Mononuclear cell (primary cell): Measurements from ENCODE around the gene YRDC. TPM values are rescaled to one million over a fixed set of nuclear protein-coding genes. Genes with fewer than 3 reads are reported as not detected.

Experiments used
- H3K27me3 ChIP-seq: 2 replicates; pipeline ENCODE4 v1.6.0; 2011; ENCODE audit warnings: low read length, control low read depth; ENCODE audit not compliant: insufficient read depth
- H3K4me1 ChIP-seq: 2 replicates; pipeline ENCODE4 v1.5.1; 2011; ENCODE audit warnings: mild to moderate bottlenecking, low read length, control low read depth; ENCODE audit not compliant: insufficient read depth
- H3K4me3 ChIP-seq: 2 replicates; pipeline ENCODE4 v1.5.1; 2011; ENCODE audit warnings: mild to moderate bottlenecking, low read length, moderate library complexity
- H3K9me3 ChIP-seq: 2 replicates; pipeline ENCODE4 v1.5.1; 2011; ENCODE audit warnings: low read depth, mild to moderate bottlenecking, control low read depth, low read length
- total RNA-seq: library from RNA; depleted of rRNA; stranded (reverse); fragments of >200 nt; gene quantifications from one replicate; pipeline ENCODE4 v1.2.3, GENCODE V29; 2012

Gene YRDC, protein sequence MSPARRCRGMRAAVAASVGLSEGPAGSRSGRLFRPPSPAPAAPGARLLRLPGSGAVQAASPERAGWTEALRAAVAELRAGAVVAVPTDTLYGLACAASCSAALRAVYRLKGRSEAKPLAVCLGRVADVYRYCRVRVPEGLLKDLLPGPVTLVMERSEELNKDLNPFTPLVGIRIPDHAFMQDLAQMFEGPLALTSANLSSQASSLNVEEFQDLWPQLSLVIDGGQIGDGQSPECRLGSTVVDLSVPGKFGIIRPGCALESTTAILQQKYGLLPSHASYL
- 22.2 TPM for total RNA-seq

DNA sequence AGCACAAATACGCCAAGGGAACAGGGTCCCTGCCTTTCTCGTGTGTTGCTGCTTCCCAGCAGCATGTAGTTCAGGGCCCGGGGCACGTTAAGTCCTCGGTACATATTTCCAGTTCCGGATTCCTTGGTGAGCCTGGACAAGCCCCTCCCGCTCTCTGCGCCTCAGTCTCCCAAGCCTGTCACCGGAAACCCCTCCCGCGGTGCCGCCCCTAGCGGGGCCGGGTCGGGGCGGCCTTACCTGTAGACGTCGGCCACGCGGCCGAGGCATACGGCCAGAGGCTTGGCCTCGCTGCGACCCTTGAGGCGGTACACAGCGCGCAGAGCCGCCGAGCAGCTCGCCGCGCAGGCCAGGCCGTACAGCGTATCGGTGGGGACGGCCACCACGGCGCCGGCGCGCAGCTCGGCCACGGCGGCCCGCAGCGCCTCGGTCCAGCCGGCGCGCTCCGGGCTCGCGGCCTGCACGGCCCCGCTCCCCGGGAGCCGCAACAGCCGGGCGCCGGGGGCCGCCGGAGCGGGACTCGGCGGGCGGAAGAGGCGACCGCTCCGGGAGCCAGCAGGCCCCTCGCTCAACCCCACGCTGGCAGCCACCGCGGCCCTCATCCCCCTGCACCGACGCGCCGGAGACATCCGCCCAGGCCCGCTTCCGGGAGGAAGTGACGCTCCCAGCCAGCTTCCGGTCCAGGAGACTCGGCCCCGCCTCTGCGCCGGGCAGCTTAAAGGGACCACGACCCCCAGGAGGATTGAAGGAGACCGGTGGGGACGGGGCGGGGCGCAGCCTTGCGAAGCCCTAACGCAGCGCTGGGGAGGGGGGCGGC lies at the start of gene YRDC, which contains the start of gene C1orf122:
Gene YRDC (minus strand): TSS at position 654 of the 814 bp plus-strand sequence. CDS start 28 bp downstream, at position 626.
Gene C1orf122 (plus strand): TSS at position 236 of the 814 bp plus-strand sequence. CDS start 615 bp downstream, outside the sequence.
- Histone ChIP-seq H3K4me1 (peaks cover 44% of the 10 kb centered on the region), H3K9me3 (no peaks in the 10 kb centered on the region), H3K4me3 (peak within 1 kb of the TSS; percentile 88), H3K27me3 (no peaks in the 10 kb centered on the region)

DNA sequence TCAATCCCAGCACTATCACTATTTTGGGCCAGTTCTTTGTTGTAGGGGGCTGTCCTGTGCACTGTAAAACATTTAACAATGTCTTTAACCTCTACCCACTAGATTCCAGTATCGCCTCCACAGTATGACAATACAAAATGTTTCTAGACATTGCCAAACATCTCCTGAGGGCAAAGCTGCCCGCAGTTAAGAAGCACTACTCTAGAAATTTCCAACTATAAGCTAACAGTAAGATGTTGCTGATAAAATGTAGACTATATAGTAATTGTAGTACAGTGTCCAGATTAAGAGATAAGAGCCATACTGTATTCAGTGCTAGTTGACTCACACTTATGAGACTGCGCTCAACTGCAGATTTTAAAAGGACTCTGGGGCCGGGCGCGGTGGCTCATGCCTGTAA lies 46.4 kb upstream of the YRDC start:
- H3K4me3 ChIP-seq = no peak overlapping the region
- H3K27me3 ChIP-seq = no peaks in the 10 kb centered on the region
- H3K9me3 ChIP-seq = no peaks in the 10 kb centered on the region
- H3K4me1 ChIP-seq = peaks cover 97% of the 10 kb centered on the region

DNA sequence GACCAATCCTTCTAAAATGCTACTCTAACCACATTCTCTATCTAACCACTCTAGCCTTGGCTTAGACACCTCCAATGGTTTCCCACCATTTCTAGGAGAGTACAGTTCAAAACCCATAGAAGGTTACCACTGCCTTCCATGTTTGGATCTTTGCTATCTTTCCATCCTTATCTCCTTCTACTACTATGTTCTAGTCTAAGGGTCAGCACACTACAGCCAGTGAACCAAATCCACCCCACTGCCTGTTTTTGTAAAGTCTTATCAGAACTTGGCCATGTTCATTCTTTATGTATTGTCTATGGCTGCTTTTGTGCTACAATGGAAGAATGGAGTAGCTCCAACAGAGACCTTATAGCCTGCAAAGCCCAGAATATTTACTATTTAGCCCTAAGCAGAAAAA lies 45.1 kb upstream of the YRDC start:
- peaks cover 100% of the 10 kb centered on the region for H3K4me1 ChIP-seq
- H3K9me3 ChIP-seq = no peaks in the 10 kb centered on the region
- H3K27me3 ChIP-seq = no peaks in the 10 kb centered on the region
- H3K4me3 ChIP-seq = no peak overlapping the region

DNA sequence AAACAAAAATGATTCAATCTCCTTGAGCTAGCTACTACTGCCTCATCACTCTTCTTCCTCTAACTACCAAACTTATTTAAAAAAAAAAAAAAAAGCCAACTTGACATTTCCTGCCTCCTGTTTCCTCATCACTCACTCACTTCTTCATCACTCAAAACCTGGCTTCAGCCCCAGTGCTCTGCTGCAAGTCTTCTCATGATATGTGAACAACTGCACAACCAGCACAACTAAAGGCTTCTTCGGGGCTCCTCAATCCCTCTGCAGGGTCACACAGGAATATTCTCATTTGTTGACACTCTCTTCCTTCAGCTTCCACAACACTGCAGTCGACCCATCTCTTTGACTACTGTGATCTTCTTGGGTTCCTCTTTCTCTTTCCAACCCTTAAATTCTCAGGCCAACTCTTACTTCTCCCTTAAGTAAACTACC lies 43.8 kb upstream of the YRDC start:
- no peaks in the 10 kb centered on the region for H3K9me3 ChIP-seq
- H3K4me1 ChIP-seq = peaks cover 100% of the 10 kb centered on the region
- H3K4me3 ChIP-seq = no peak overlapping the region

DNA sequence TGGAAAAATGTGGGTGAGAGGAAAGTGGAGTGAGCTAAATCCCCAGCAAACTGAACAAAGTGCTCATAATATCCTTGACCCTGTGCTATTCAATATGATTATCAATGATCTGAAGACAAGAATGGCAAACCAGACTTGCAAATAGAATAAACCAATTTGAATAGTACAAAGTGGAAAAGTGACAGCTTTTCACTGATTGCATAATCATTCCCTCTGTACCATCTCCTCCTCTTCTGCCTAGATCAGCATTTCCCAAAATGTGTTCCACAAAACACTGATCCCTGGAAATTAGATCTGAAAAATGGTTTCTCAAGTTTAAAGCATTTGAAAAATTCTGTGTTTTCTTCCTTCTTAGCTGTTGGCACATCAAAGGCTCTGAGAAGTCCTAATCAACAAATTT lies 43.3 kb upstream of the YRDC start:
- no peaks in the 10 kb centered on the region for H3K27me3 ChIP-seq
- peaks cover 100% of the 10 kb centered on the region for H3K4me1 ChIP-seq
- no peak overlapping the region for H3K4me3 ChIP-seq
- no peaks in the 10 kb centered on the region for H3K9me3 ChIP-seq

More for the DNA sequence above, 43.8 kb upstream of the YRDC start:
- no peaks in the 10 kb centered on the region for H3K27me3 ChIP-seq

DNA sequence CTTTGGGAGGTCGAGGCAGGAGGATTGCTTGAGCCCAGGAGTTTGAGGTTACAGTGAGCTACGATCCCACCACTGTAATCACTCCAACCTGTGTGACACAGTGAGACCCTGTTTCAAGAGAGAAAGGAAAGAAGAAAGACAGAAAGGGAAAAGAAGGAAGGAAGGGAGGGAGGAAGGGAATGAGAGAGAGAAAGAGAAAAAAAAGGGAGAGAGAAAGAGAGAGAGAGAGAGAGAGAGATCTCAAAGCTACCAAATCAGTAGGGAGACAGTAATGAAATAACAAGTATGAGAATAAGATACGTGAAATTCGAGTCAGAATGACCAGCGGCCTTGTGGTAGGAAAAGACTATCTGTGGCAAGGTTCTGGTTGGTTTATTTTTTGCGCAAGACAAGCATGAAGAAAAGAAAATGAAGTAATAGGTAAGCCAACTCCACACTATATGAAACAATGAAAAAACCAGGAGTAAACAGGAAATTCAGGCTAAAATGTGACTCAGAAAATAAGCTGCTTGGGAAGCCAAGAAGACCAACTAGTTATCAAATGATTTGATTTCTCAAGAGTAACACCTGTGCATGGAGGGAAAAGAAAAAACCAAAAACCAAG lies 42.4 kb upstream of the YRDC start:
- Histone ChIP-seq H3K4me3 (no peak overlapping the region), H3K4me1 (peaks cover 99% of the 10 kb centered on the region), H3K27me3 (no peaks in the 10 kb centered on the region), H3K9me3 (no peaks in the 10 kb centered on the region)

DNA sequence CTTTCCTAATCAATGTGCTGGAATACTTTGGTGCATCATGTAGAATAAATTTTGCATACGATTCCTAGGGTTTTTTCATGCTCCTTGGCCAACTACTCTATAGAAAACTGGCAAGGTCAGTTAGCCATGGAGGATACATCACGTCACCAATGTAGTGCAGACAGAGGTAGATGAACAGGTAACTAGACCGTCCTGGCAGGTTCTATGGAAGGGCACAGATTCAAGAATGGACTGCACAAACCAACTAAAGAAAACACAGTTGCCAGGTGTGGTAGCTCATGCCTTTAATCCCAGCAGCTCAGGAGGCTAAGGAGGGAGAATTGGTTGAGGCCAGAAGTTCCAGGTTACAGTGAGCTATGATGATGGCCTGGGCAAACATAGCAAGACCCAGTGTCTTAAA lies 41.5 kb upstream of the YRDC start:
- Histone ChIP-seq H3K4me3 (no peak overlapping the region), H3K4me1 (peaks cover 99% of the 10 kb centered on the region), H3K9me3 (no peaks in the 10 kb centered on the region), H3K27me3 (no peaks in the 10 kb centered on the region)

DNA sequence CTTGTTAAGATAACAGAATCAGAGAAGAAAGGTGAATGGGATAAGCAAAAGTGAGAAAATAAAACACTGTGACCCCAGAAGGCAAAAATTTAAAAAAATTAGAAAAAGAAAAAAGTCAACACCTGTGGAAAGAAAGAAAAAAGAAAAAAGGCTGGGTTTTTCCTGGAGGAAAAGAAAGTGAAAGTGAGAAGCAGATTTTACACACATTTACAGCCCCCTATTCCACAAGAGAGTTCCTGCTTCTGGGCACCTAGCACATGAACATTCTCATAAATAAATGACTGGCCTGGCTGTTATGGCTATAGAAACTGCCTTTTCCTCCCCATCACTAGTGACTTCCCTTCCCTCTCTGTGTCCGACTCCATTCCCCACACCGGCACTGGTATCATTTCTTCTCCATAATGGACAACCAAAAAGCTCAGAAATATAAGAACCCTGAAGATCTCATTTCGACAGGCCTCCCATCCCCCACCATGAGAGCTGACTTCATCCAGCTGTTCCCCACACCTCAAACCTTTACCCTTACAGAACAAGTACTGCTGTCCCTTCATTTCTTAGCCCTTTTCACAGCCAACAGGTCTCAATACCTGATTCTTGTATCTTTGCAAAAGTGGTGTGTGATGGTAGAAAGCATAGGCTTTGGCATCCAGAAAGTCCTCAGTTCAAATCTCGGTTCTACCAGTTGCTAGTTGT lies 38.8 kb upstream of the YRDC start:
- H3K9me3 ChIP-seq = no peaks in the 10 kb centered on the region
- no peaks in the 10 kb centered on the region for H3K27me3 ChIP-seq
- H3K4me1 ChIP-seq = peaks cover 91% of the 10 kb centered on the region
- no peak overlapping the region for H3K4me3 ChIP-seq

DNA sequence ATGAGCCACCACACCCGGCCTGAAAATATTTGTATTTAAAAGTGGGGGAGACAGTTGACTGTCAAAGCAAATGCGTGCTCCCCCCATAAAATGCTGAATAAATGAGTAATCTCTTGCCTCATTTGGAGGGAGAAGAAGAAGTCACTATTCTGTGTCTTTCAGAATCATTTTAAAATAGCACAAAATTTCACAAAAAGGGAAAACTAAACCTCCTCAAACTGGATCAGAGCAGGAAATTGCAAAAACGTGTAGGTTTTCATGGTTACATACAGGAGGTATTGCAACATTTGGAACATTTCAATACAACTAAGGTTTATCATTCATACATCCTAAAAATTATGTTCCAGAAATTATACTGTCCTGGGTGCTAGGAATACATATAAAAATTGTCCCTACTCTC lies 37.8 kb upstream of the YRDC start:
- Histone ChIP-seq H3K4me3 (no peak overlapping the region), H3K9me3 (no peaks in the 10 kb centered on the region), H3K27me3 (no peaks in the 10 kb centered on the region), H3K4me1 (peaks cover 83% of the 10 kb centered on the region)

DNA sequence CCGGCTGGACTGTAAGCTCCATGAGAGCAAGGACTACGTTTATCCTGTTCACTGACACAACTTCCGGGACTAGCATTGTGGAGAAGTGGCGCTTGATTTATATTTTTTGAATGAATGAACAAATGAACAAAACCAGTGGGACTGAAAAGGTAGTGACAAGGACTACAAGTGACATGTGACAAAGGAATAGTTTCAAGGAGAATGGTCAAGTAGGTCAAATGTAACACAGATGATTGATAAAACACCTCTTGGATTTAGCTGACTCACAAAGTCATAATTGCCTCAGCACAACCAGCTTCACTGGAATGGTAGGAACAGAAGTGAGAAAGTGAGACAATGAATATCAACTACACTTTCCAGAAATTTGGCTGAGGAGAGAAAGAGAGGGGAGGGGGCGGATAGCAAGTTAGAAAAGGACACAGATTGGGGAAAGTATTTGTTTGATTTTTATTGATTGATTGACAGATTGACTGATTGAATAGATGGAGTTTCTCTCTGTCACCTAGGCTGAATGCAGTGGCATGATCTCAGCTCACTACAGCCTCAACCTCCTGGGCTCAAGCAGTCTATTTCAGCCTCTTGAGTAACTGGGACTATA lies 37.1 kb upstream of the YRDC start:
- H3K4me1 ChIP-seq = peaks cover 77% of the 10 kb centered on the region
- H3K27me3 ChIP-seq = no peaks in the 10 kb centered on the region
- no peaks in the 10 kb centered on the region for H3K9me3 ChIP-seq
- H3K4me3 ChIP-seq = no peak overlapping the region

DNA sequence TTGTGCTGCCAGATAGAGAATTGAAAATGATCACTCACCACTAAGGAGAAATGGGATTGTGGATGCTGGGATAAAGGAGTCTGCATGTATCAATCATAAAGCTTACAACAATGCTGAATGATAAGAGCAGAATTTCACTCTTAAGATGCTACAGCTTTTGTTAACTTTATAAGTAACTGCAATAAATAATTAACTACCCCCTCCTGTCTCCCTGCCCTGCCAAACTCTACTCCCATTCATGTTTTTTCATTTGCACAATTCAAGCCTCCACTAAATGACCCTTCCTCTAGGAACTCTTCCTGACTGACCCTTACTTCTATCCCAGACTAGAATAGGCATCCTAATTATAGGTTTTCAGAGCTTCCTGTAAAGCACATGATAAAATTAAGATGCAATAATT lies 36.5 kb upstream of the YRDC start:
- no peak overlapping the region for H3K4me3 ChIP-seq
- H3K9me3 ChIP-seq = no peaks in the 10 kb centered on the region
- peaks cover 71% of the 10 kb centered on the region for H3K4me1 ChIP-seq
- H3K27me3 ChIP-seq = no peaks in the 10 kb centered on the region

DNA sequence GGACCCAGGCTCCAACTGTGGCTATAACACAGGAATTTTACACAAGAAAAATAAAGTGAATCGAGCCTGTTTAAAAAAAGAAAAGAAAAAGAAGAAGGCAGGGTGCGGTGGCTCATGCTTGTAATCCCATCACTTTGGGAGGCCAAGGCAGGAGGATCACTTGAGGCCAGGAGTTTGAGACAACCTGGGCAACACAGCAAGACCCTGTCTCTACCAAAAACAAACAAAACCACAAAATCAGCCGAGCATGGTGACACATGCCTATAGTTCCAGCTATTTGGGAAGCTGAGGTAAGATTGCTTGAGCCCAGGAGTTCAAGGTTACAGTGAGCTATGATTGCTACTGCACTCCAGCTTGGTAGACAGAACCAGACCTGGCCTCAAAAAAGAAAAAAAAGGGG lies 33.6 kb upstream of the YRDC start:
- Histone ChIP-seq H3K4me1 (peaks cover 42% of the 10 kb centered on the region), H3K27me3 (no peaks in the 10 kb centered on the region), H3K9me3 (no peaks in the 10 kb centered on the region), H3K4me3 (no peak overlapping the region)

DNA sequence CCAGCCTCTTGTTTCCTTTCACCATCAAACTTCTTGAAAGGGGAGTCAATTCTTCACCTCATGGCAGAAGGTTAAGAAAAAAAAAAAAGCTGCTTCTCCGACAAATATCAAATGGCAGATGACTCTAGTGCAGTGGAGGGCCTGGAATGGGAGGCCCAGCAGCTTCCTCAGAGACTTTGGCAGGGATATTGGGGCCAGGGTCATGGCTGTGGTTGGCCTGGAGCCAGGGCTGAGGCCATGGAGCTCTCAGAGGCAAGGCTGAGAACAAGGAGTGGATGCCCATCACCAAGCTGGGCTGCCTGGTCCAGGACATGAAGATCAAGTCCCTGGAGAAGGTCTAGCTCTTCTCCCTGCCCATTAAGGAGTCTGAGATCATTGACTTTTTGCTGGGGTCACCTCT lies 32.7 kb upstream of the YRDC start:
- Histone ChIP-seq H3K4me3 (no peak overlapping the region), H3K27me3 (no peaks in the 10 kb centered on the region), H3K9me3 (no peaks in the 10 kb centered on the region), H3K4me1 (peaks cover 33% of the 10 kb centered on the region)

DNA sequence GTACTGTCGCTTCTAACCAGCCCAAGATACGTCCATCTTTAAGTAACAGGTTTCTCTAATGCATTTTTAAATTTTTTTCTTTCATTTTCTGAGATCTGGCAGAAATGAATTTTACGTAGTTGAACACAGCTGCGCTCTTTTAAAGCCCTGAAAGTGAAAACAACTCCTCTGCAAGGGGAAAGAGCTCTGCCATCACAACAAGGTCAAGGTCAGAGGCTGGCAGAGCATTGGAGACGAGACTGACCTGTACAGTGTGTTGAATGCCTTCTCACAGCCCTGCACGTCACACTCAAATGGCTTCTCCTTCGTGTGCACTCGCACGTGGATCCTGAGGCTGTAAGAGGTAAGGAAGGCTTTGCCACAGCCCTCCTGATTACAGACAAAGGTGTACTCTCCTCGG lies 31.7 kb upstream of the YRDC start:
- peaks cover 23% of the 10 kb centered on the region for H3K4me1 ChIP-seq

More for the DNA sequence above, 31.7 kb upstream of the YRDC start:
- no peaks in the 10 kb centered on the region for H3K27me3 ChIP-seq
- no peak overlapping the region for H3K4me3 ChIP-seq
- H3K9me3 ChIP-seq = no peaks in the 10 kb centered on the region
